Ammon's horn (tissue), 1 donor: ENCODE measurements around the gene SLC22A5.
"Not testable (repeated sequence)": the region's sequence is repeated elsewhere in the genome, so short reads cannot be mapped to it uniquely, and the experiment has no call there.

Source experiments
- DNase-seq: peaks from one replicate; pipeline ENCODE4 v3.0.0-alpha.2; 2016; ENCODE audit warnings: low spot score

Gene SLC22A5

GRCh38 chr5:132388244-132389050 lies 18.9 kb downstream of the SLC22A5 start:
- no peak for DNase-seq

- DNase-seq = no peak
Measured at GRCh38 chr5:132389051-132389331, 19.5 kb downstream of the SLC22A5 start.

- no peak for DNase-seq
Measured at GRCh38 chr5:132389585-132390286, 20.2 kb downstream of the SLC22A5 start.

- DNase-seq = no peak
Measured at GRCh38 chr5:132391247-132391646, 21.7 kb downstream of the SLC22A5 start.

GRCh38 chr5:132391870-132392269 lies 22.4 kb downstream of the SLC22A5 start:
- DNase-seq = no peak

GRCh38 chr5:132392411-132392810 lies 22.9 kb downstream of the SLC22A5 start:
- DNase-seq = no peak

- DNase-seq = no peak
Measured at GRCh38 chr5:132392978-132393825, 23.7 kb downstream of the SLC22A5 start.

GRCh38 chr5:132394667-132395259 lies 25.3 kb downstream of the SLC22A5 start:
- no peak for DNase-seq

GRCh38 chr5:132396589-132397031 lies 27.1 kb downstream of the SLC22A5 start:
- DNase-seq = no peak

- DNase-seq = no peak
Measured at GRCh38 chr5:132397224-132397623, 27.7 kb downstream of the SLC22A5 start.

GRCh38 chr5:132397936-132398675 lies 28.6 kb downstream of the SLC22A5 start:
- not testable (repeated sequence) for DNase-seq

- DNase-seq = not testable (repeated sequence)
Measured at GRCh38 chr5:132404041-132404440, 34.5 kb downstream of the SLC22A5 start.

GRCh38 chr5:132405646-132406045 lies 36.1 kb downstream of the SLC22A5 start:
- no peak for DNase-seq

- peak; percentile 79 for DNase-seq
Measured at GRCh38 chr5:132406144-132406783, 36.8 kb downstream of the SLC22A5 start.

GRCh38 chr5:132407970-132408369 lies 38.5 kb downstream of the SLC22A5 start:
- DNase-seq = no peak

- no peak for DNase-seq
Measured at GRCh38 chr5:132408456-132408855, 38.9 kb downstream of the SLC22A5 start.

GRCh38 chr5:132408965-132409364 lies 39.5 kb downstream of the SLC22A5 start:
- no peak for DNase-seq

- DNase-seq = peak; percentile 78
Measured at GRCh38 chr5:132410451-132411303, 41.2 kb downstream of the SLC22A5 start.

- DNase-seq = no peak
Measured at GRCh38 chr5:132411304-132412013, 41.9 kb downstream of the SLC22A5 start.
